Trophoblast cell (in vitro differentiated cells and primary cell): Measurements from ENCODE around the gene GLB1L3.

Experiments used
- DNase-seq, 2 donors: peaks; one replicate each; pipeline ENCODE4 v3.0.0-alpha.2; 2016
- H2AFZ ChIP-seq: 2 replicates; pipeline ENCODE4 v1.6.1; 2013; ENCODE audit warnings: low read length, moderate library complexity, mild to moderate bottlenecking; ENCODE audit not compliant: insufficient read depth, poor library complexity
- H2AK5ac ChIP-seq: 2 replicates; pipeline ENCODE4 v1.6.1; 2013; ENCODE audit warnings: mild to moderate bottlenecking, low read length
- H2BK120ac ChIP-seq: 2 replicates; pipeline ENCODE4 v1.6.1; 2013; ENCODE audit warnings: low read length, mild to moderate bottlenecking, moderate library complexity; ENCODE audit not compliant: insufficient read depth, poor library complexity
- H2BK12ac ChIP-seq: 2 replicates; pipeline ENCODE4 v1.6.1; 2013; ENCODE audit warnings: mild to moderate bottlenecking, low read length, moderate library complexity
- H2BK5ac ChIP-seq: 2 replicates; pipeline ENCODE4 v1.6.1; 2013; ENCODE audit warnings: low read length, low read depth, moderate library complexity, mild to moderate bottlenecking; ENCODE audit not compliant: poor library complexity
- H3K14ac ChIP-seq: 2 replicates; pipeline ENCODE4 v1.6.1; 2013; ENCODE audit warnings: mild to moderate bottlenecking, low read length
- H3K18ac ChIP-seq: 2 replicates; pipeline ENCODE4 v1.6.1; 2013; ENCODE audit warnings: mild to moderate bottlenecking, low read length
- H3K23ac ChIP-seq: 2 replicates; pipeline ENCODE4 v1.6.1; 2013; ENCODE audit warnings: low read length
- H3K27ac ChIP-seq: 2 replicates; pipeline ENCODE4 v1.5.1; 2013; ENCODE audit warnings: low read depth, mild to moderate bottlenecking, inconsistent platforms, low read length, moderate library complexity
- H3K27me3 ChIP-seq: 2 replicates; pipeline ENCODE4 v1.6.1; 2013; ENCODE audit warnings: inconsistent platforms, mild to moderate bottlenecking, low read length, moderate library complexity; ENCODE audit not compliant: insufficient read depth
- H3K36me3 ChIP-seq, 2 experiments: 1 replicate in 1 of 2; 2 replicates in 1 of 2; pipeline ENCODE4 v1.6.1; 2013; ENCODE audit warnings: low read length in 2 of 2, mild to moderate bottlenecking in 2 of 2, moderate library complexity in 1 of 2; ENCODE audit not compliant: insufficient read depth in 2 of 2, control insufficient read depth in 1 of 2
- H3K4ac ChIP-seq: 2 replicates; pipeline ENCODE4 v1.6.1; 2013; ENCODE audit warnings: low read depth, mild to moderate bottlenecking, low read length, moderate library complexity
- H3K4me1 ChIP-seq, 2 experiments: 1 replicate in 1 of 2; 2 replicates in 1 of 2; pipeline ENCODE4 v1.6.1; 2013; ENCODE audit warnings: low read length in 2 of 2, mild to moderate bottlenecking in 2 of 2, moderate library complexity in 1 of 2; ENCODE audit not compliant: insufficient read depth in 2 of 2, control insufficient read depth in 1 of 2
- H3K4me2 ChIP-seq: 2 replicates; pipeline ENCODE4 v1.6.1; 2013; ENCODE audit warnings: inconsistent platforms, mild to moderate bottlenecking, low read length, moderate library complexity
- H3K4me3 ChIP-seq: 2 replicates; pipeline ENCODE4 v1.5.1; 2013; ENCODE audit warnings: mild to moderate bottlenecking, low read depth, low read length, inconsistent platforms
- H3K79me1 ChIP-seq: one replicate; pipeline ENCODE4 v1.6.1; 2013; ENCODE audit warnings: low read length
- H3K79me2 ChIP-seq: 2 replicates; pipeline ENCODE4 v1.6.1; 2013; ENCODE audit warnings: low read length, mild to moderate bottlenecking; ENCODE audit not compliant: control insufficient read depth, insufficient read depth, poor library complexity
- H3K9ac ChIP-seq: 2 replicates; pipeline ENCODE4 v1.6.1; 2013; ENCODE audit warnings: mild to moderate bottlenecking, low read length
- H3K9me3 ChIP-seq: 2 replicates; pipeline ENCODE4 v1.6.1; 2013; ENCODE audit warnings: low read depth, mild to moderate bottlenecking, control low read depth, inconsistent platforms, low read length; ENCODE audit not compliant: insufficient read depth
- H4K12ac ChIP-seq: 2 replicates; pipeline ENCODE4 v1.6.1; 2013; ENCODE audit warnings: low read depth, mild to moderate bottlenecking, low read length, moderate library complexity
- H4K8ac ChIP-seq: 2 replicates; pipeline ENCODE4 v1.6.1; 2013; ENCODE audit warnings: low read depth, mild to moderate bottlenecking, low read length, moderate library complexity
- H4K91ac ChIP-seq: one replicate; pipeline ENCODE4 v1.6.1; 2013; ENCODE audit warnings: low read depth, mild to moderate bottlenecking, low read length, moderate library complexity
- WGBS: extraction: QIAGEN DNeasy Blood & Tissue Kit; methylation state at CpG from one replicate; pipeline ENCODE4 v1.1.7; 2013; ENCODE audit warnings: missing lambda C conversion rate; ENCODE audit not compliant: insufficient read length, insufficient coverage; ENCODE audit errors: extremely low coverage; 5-methylcytosine and 5-hydroxymethylcytosine counted together

GLB1L3 gene

DNA sequence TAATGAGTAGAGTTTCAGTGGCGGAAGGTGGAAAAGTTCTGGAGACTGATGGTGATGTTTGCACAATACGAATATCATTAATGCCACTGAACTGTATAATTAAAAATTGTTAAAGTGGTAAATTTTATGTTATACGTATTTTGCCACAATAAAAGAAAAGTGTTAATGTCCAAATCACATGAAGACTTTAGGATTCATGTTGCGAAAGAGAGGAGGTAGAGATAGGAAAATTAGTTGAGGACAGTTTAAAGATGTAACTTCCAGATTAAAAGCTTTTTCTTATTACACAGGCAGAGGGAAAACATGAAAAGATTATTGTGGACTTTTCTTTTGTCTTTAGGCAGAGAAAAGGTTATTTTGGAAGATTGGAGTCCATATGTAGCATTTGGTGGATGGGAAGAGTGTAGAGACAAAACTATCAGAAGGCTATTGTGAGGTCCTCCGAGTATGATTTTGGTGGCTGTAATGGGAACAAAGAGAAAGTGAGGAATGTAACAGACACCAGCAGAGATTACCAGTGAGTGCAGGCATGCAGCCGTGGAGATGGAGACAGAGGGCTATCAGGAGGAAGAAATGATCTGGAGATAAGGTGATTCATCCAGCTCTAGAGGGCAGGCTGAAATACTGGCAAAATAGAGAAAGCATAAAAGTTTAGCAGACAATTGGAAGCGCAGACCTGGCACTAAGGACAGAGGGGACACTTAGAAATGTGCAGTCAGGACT is 39.2 kb upstream of the GLB1L3 start:
- Histone ChIP-seq H3K9ac (no peak overlapping the region), H3K4me1 (peaks cover 3 to 5% of the 10 kb centered on the region in 2 experiments), H2BK12ac (peak overlapping the region; percentile 28), H3K79me1 (no peaks in the 10 kb centered on the region), H3K27ac (peak overlapping the region; percentile 40), H3K4me3 (no peak overlapping the region), H4K12ac (no peak overlapping the region), H2BK5ac (no peak overlapping the region), H3K4me2 (no peak overlapping the region), H3K23ac (no peak overlapping the region), H3K4ac (no peak overlapping the region), H2BK120ac (no peak overlapping the region), H3K36me3 (peaks cover 11% of the 10 kb centered on the region in 2 experiments), H3K9me3 (no peaks in the 10 kb centered on the region), H3K18ac (no peak overlapping the region), H3K27me3 (no peaks in the 10 kb centered on the region), H2AK5ac (no peak overlapping the region), H3K14ac (no peak overlapping the region), H2AFZ (no peak overlapping the region), H3K79me2 (no peaks in the 10 kb centered on the region), H4K91ac (no peak overlapping the region), H4K8ac (no peak overlapping the region)
- DNase-seq = peak; percentile 44 to 81
- no CpG with 5 or more reads among the region's 7 CpGs for WGBS

- no peak overlapping the region for H2BK5ac ChIP-seq
- H3K14ac ChIP-seq = no peak overlapping the region
- H3K18ac ChIP-seq = no peak overlapping the region
- H2AK5ac ChIP-seq = no peak overlapping the region
- no peaks in the 10 kb centered on the region for H3K79me2 ChIP-seq
- H4K12ac ChIP-seq = no peak overlapping the region
- WGBS = no CpG with 5 or more reads among the region's 11 CpGs
- H3K9me3 ChIP-seq = no peaks in the 10 kb centered on the region
- no peak overlapping the region for H3K23ac ChIP-seq
- H4K91ac ChIP-seq = peak overlapping the region; percentile 39
- H4K8ac ChIP-seq = no peak overlapping the region
- DNase-seq = no peak
- H2BK120ac ChIP-seq = no peak overlapping the region
- no peaks in the 10 kb centered on the region for H3K79me1 ChIP-seq
- peaks cover 11 to 13% of the 10 kb centered on the region in 2 experiments for H3K36me3 ChIP-seq
- peak overlapping the region; percentile 40 for H3K27ac ChIP-seq
- no peak overlapping the region for H2AFZ ChIP-seq
- no peaks in the 10 kb centered on the region for H3K27me3 ChIP-seq
- no peak overlapping the region for H3K9ac ChIP-seq
- no peak overlapping the region for H3K4me2 ChIP-seq
- no peak overlapping the region for H3K4ac ChIP-seq
- H3K4me3 ChIP-seq = no peak overlapping the region
- H3K4me1 ChIP-seq = peaks cover 3 to 8% of the 10 kb centered on the region in 2 experiments
- H2BK12ac ChIP-seq = peak overlapping the region; percentile 28
These were observed 38.6 kb upstream of the GLB1L3 start for GRCh38 chr11:134237557-134237922.

GRCh38 chr11:134238956-134239355 is 37.2 kb upstream of the GLB1L3 start:
- H2BK5ac ChIP-seq = no peak overlapping the region
- no peak overlapping the region for H3K9ac ChIP-seq
- H3K4ac ChIP-seq = no peak overlapping the region
- H4K12ac ChIP-seq = no peak overlapping the region
- H2BK120ac ChIP-seq = no peak overlapping the region
- no peak overlapping the region for H2AFZ ChIP-seq
- H3K9me3 ChIP-seq = no peaks in the 10 kb centered on the region
- H3K4me2 ChIP-seq = no peak overlapping the region
- no peak overlapping the region for H4K8ac ChIP-seq
- no peaks in the 10 kb centered on the region for H3K79me1 ChIP-seq
- no CpG with 5 or more reads among the region's 5 CpGs for WGBS
- no peak overlapping the region for H3K4me3 ChIP-seq
- no peak overlapping the region for H3K27ac ChIP-seq
- no peak overlapping the region for H3K23ac ChIP-seq
- no peak overlapping the region for H3K14ac ChIP-seq
- H3K27me3 ChIP-seq = no peaks in the 10 kb centered on the region
- no peak overlapping the region for H3K18ac ChIP-seq
- no peak overlapping the region for H4K91ac ChIP-seq
- no peaks in the 10 kb centered on the region for H3K79me2 ChIP-seq
- H2BK12ac ChIP-seq = no peak overlapping the region
- H3K4me1 ChIP-seq = peaks cover 3 to 9% of the 10 kb centered on the region in 2 experiments
- DNase-seq = no peak
- H3K36me3 ChIP-seq = peaks cover 17 to 27% of the 10 kb centered on the region in 2 experiments
- no peak overlapping the region for H2AK5ac ChIP-seq

- H2AFZ ChIP-seq = no peak overlapping the region
- no peaks in the 10 kb centered on the region for H3K79me2 ChIP-seq
- no peak overlapping the region for H3K4me3 ChIP-seq
- H4K91ac ChIP-seq = no peak overlapping the region
- no peak overlapping the region for H2BK5ac ChIP-seq
- no peak overlapping the region for H3K4ac ChIP-seq
- H2BK12ac ChIP-seq = no peak overlapping the region
- H3K4me1 ChIP-seq = peaks cover 3 to 9% of the 10 kb centered on the region in 2 experiments
- H3K27ac ChIP-seq = no peak overlapping the region
- H3K18ac ChIP-seq = no peak overlapping the region
- H3K9ac ChIP-seq = no peak overlapping the region
- no CpG with 5 or more reads among the region's 6 CpGs for WGBS
- no peak overlapping the region for H3K14ac ChIP-seq
- H3K23ac ChIP-seq = no peak overlapping the region
- peaks cover 25 to 37% of the 10 kb centered on the region in 2 experiments for H3K36me3 ChIP-seq
- no peak overlapping the region for H2BK120ac ChIP-seq
- no peak overlapping the region for H2AK5ac ChIP-seq
- no peak overlapping the region for H3K4me2 ChIP-seq
- no peak overlapping the region for H4K12ac ChIP-seq
- H3K79me1 ChIP-seq = no peaks in the 10 kb centered on the region
- H3K9me3 ChIP-seq = no peaks in the 10 kb centered on the region
- H4K8ac ChIP-seq = no peak overlapping the region
- H3K27me3 ChIP-seq = no peaks in the 10 kb centered on the region
- no peak for DNase-seq
These were observed 35.6 kb upstream of the GLB1L3 start for GRCh38 chr11:134240592-134240991.
